ENCODE measurements around the gene MAG. TPM values are rescaled to one million over a fixed set of nuclear protein-coding genes. Genes with fewer than 3 reads are reported as not detected.

Gene MAG
- total RNA-seq, 1 donor from 2014 or later, result not detected

DNA sequence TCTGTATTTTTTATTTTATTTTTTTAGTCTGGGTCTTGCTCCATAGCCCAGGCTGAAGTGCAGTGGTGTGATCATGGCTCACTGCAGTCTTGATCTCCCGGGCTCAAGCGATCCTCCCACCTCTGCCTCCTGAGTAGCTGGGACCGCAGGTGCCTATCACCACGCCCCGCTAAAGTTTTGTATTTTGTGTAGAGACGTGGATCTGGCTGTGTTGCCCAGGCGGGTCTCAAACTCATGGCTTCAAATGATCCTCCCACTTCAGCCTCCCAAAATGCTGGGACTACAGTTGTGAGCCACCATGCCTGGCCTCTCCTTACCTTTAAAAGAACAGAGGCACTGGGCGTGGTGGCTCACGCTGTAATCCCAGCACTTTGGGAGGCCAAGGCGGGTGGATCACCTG, 4.2 kb upstream of the MAG start:
- Histone ChIP-seq H3K27me3 (peaks cover 8% of the 10 kb centered on the region), H3K36me3 (no peaks in the 10 kb centered on the region), H3K4me1 (no peaks in the 10 kb centered on the region), H3K9me3 (no peaks in the 10 kb centered on the region), H3K4me3 (no peak overlapping the region), H3K27ac (no peak overlapping the region)
- ATAC-seq, result no peak
- DNase-seq, result no peak
- intact Hi-C loops (cut with DNase I), result no loop called here
- TF ChIP-seq, protein P1, sequence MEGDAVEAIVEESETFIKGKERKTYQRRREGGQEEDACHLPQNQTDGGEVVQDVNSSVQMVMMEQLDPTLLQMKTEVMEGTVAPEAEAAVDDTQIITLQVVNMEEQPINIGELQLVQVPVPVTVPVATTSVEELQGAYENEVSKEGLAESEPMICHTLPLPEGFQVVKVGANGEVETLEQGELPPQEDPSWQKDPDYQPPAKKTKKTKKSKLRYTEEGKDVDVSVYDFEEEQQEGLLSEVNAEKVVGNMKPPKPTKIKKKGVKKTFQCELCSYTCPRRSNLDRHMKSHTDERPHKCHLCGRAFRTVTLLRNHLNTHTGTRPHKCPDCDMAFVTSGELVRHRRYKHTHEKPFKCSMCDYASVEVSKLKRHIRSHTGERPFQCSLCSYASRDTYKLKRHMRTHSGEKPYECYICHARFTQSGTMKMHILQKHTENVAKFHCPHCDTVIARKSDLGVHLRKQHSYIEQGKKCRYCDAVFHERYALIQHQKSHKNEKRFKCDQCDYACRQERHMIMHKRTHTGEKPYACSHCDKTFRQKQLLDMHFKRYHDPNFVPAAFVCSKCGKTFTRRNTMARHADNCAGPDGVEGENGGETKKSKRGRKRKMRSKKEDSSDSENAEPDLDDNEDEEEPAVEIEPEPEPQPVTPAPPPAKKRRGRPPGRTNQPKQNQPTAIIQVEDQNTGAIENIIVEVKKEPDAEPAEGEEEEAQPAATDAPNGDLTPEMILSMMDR (IDR thresholded peaks at IDR 0.05), result no peak

DNA sequence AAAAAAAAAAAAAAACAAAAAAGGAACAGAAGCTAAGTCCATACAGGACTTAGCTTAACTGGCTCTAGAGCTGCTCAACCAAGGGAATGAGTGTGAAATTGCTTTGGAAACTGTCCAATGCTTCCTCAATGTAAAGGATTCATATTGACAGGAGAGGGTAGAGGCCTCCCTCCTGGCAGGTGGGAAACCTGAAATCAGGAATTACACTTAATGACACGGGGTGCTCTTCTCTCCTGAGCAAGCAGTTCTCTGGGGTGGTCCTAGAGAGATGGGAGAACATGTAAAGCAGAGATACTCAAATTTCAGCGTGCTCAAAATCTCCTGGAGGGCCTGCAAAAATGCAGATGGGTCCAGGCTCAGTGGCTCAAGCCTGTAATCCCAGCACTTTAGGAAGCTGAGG, 3.6 kb upstream of the MAG start:
- H3K9me3 ChIP-seq, result no peaks in the 10 kb centered on the region
- ATAC-seq (no peak), DNase-seq (no peak)
- H3K4me3 ChIP-seq, result no peak overlapping the region
- H3K4me1 ChIP-seq, result no peaks in the 10 kb centered on the region
- H3K27me3 ChIP-seq, result peaks cover 13% of the 10 kb centered on the region
- TF ChIP-seq, protein P1 (IDR thresholded peaks at IDR 0.05), result no peak
- no peak overlapping the region for H3K27ac ChIP-seq
- intact Hi-C loops (cut with DNase I), result no loop called here
- H3K36me3 ChIP-seq, result no peaks in the 10 kb centered on the region

DNA sequence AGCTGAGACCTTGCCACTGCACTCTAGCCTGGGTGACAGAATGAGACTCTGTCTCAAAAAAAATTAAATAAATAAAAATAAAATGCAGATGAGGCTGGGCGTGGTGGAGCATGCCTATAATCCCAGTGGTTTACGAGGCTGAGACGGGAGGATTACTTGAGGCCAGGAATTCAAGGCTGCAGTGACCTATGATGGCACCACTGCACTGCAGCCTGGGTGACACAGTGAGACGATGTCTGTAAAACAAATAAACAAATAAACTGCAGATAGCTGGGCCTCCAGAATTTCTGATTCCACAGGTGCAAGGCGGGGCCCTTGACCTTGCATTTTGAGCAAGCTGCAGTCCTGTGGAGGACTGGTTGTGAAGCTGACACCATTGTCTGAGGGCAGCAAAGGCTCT, 3.1 kb upstream of the MAG start:
- no peaks in the 10 kb centered on the region for H3K36me3 ChIP-seq
- no peaks in the 10 kb centered on the region for H3K4me1 ChIP-seq
- DNase-seq, result no peak
- ATAC-seq, result no peak
- TF ChIP-seq, protein P1 (IDR thresholded peaks at IDR 0.05), result no peak
- H3K27ac ChIP-seq, result no peak overlapping the region
- intact Hi-C loops (cut with DNase I), result no loop called here
- H3K4me3 ChIP-seq, result no peak overlapping the region
- peaks cover 15% of the 10 kb centered on the region for H3K27me3 ChIP-seq
- H3K9me3 ChIP-seq, result no peaks in the 10 kb centered on the region

- Histone ChIP-seq H3K36me3 (no peaks in the 10 kb centered on the region), H3K4me3 (no peak overlapping the region), H3K27me3 (peaks cover 15% of the 10 kb centered on the region), H3K4me1 (no peaks in the 10 kb centered on the region), H3K27ac (no peak overlapping the region), H3K9me3 (no peaks in the 10 kb centered on the region)
- intact Hi-C loops (cut with DNase I), result no loop called here
- ATAC-seq (no peak), DNase-seq (no peak)
- TF ChIP-seq, protein P1 (IDR thresholded peaks at IDR 0.05), result no peak
Observed at GRCh38 chr19:35290381-35291127, 1.4 kb upstream of the MAG start.

DNA sequence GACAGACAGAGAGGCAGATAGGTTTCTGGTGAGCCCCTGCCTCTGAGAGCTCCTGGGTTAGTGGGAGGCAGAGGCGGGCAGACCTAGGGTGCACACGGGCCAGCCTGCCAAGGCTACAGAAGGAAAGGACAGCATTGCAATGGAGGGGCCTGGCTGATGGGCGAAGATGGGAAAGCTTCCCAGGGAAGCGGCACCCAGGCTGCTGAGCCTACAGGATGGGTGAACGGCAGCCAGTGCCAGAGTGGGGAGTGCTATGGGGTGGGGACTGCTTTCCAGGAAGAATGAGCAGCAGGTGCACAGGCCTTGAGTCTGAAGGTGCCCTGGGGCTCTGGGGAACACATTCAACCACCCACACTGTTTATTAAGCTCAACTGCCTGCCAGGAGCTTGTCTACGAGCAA, 702 bp upstream of the MAG start:
- TF ChIP-seq, protein P1 (IDR thresholded peaks at IDR 0.05), result no peak
- no peaks in the 10 kb centered on the region for H3K36me3 ChIP-seq
- no peak for ATAC-seq

More for the DNA sequence above, 702 bp upstream of the MAG start:
- no peak for DNase-seq
- H3K27ac ChIP-seq, result no peak overlapping the region
- intact Hi-C loops (cut with DNase I), result no loop called here
- no peaks in the 10 kb centered on the region for H3K4me1 ChIP-seq
- no peaks in the 10 kb centered on the region for H3K9me3 ChIP-seq
- H3K27me3 ChIP-seq, result peaks cover 15% of the 10 kb centered on the region
- H3K4me3 ChIP-seq, result no peak overlapping the region

Measured in upper lobe of right lung (tissue), 1 donor.